B cell (primary cell): Measurements from ENCODE around the gene NEAT1. TPM values are rescaled to one million over a fixed set of nuclear protein-coding genes. Genes with fewer than 3 reads are reported as not detected.

Experiments
- ATAC-seq: fragments of 200-7000 bp; cut with Tn5 transposase; one replicate; pipeline ENCODE4 v1.10.0; 2021; ENCODE audit warnings: low read depth, mild to moderate bottlenecking, moderate number of reproducible peaks, moderate library complexity
- CTCF ChIA-PET: fragments of 350-600 bp; sonication (Branson Sonifier 250); formaldehyde crosslinking; loops from one replicate; lab custom pipeline; 2021; ENCODE audit warnings: antibody characterized with exemption, inconsistent platforms; lab: Charles Lee
- POLR2A ChIA-PET: fragments of 350-600 bp; sonication (Branson Sonifier 250); formaldehyde crosslinking; loops from one replicate; lab custom pipeline; 2021; ENCODE audit warnings: antibody characterized with exemption; lab: Charles Lee
- DNase-seq: peaks from one replicate; pipeline ENCODE4 v3.0.0; 2013
- H2AFZ ChIP-seq: 2 replicates; pipeline ENCODE4 v1.6.1; 2012; ENCODE audit warnings: mild to moderate bottlenecking, low read depth, low read length; ENCODE audit not compliant: insufficient read depth, poor library complexity, severe bottlenecking
- H3K27ac ChIP-seq, 2 donors: 1 replicate in 1 of 2; 2 replicates in 1 of 2; pipeline ENCODE4 v1.5.1; 2012 to 2013; ENCODE audit warnings: low read length in 2 of 2, mild to moderate bottlenecking in 2 of 2, moderate library complexity in 1 of 2
- H3K27me3 ChIP-seq, 4 experiments: fragments of 200-600 bp in 1 of 4; sonication (generic) in 1 of 4; replicated peaks in 1 of 4; 1 replicate in 2 of 4; 2 replicates in 2 of 4; pipeline versions ENCODE4 v1.6.1 to v1.7.0; 2013 to 2016; ENCODE audit warnings: low read length in 3 of 4, mild to moderate bottlenecking in 2 of 4, mixed read lengths in 1 of 4, moderate library complexity in 1 of 4; ENCODE audit not compliant: insufficient read depth in 4 of 4, control insufficient read depth in 3 of 4; ENCODE audit errors: control extremely low read depth in 1 of 4
- H3K36me3 ChIP-seq, 2 experiments: replicated peaks in 1 of 2; 1 replicate in 1 of 2; 2 replicates in 1 of 2; pipeline versions ENCODE4 v1.6.1 to v1.7.1; 2013; ENCODE audit warnings: low read length in 1 of 2; ENCODE audit not compliant: insufficient read depth in 2 of 2, control insufficient read depth in 1 of 2; ENCODE audit errors: control extremely low read depth in 1 of 2, extremely low read depth in 1 of 2
- H3K4me1 ChIP-seq, 2 donors: fragments of 200-600 bp in 1 of 2; sonication (generic) in 1 of 2; 1 replicate in 1 of 2; 2 replicates in 1 of 2; pipeline versions ENCODE4 v1.5.1 to v1.6.1; 2013 to 2017; ENCODE audit warnings: low read length in 2 of 2; ENCODE audit not compliant: control insufficient read depth in 2 of 2, insufficient read depth in 2 of 2
- H3K4me2 ChIP-seq: replicated peaks from 2 replicates; pipeline ENCODE3; 2012; ENCODE audit warnings: mild to moderate bottlenecking, low read depth, low read length; ENCODE audit not compliant: poor library complexity, severe bottlenecking
- H3K4me3 ChIP-seq, 5 experiments: fragments of 200-600 bp in 1 of 5; sonication (generic) in 1 of 5; 1 replicate in 3 of 5; 2 replicates in 2 of 5; pipeline versions ENCODE4 v1.5.1 to v1.7.0; 2011 to 2016; ENCODE audit warnings: low read length in 4 of 5, mild to moderate bottlenecking in 4 of 5, low read depth in 2 of 5, control low read depth in 1 of 5, moderate library complexity in 1 of 5; ENCODE audit not compliant: insufficient read depth in 1 of 5; ENCODE audit errors: control extremely low read depth in 1 of 5, extremely low read depth in 1 of 5
- H3K79me2 ChIP-seq: fragments of 200-600 bp; sonication (generic); one replicate; pipeline ENCODE4 v1.6.0; 2016; ENCODE audit warnings: low read length; ENCODE audit not compliant: control insufficient read depth, insufficient read depth
- H3K9ac ChIP-seq: fragments of 200-600 bp; sonication (generic); 2 replicates; pipeline ENCODE4 v1.6.1; 2017; ENCODE audit warnings: mild to moderate bottlenecking, low read length, moderate library complexity
- H3K9me3 ChIP-seq, 3 donors: one replicate each; pipeline versions ENCODE4 v1.6.1 to v1.7.1; 2013; ENCODE audit warnings: low read length in 2 of 3; ENCODE audit not compliant: control insufficient read depth in 2 of 3, insufficient read depth in 1 of 3; ENCODE audit errors: control extremely low read depth in 1 of 3
- H4K20me1 ChIP-seq: 2 replicates; pipeline ENCODE4 v1.6.0; 2012; ENCODE audit warnings: mild to moderate bottlenecking, low read length; ENCODE audit not compliant: insufficient read depth, control insufficient read depth, poor library complexity, severe bottlenecking
- H3K27ac Mint-ChIP-seq: one replicate; pipeline ENCODE4 v1.8.0; 2021; ENCODE audit warnings: mixed read lengths
- H3K27me3 Mint-ChIP-seq: one replicate; pipeline ENCODE4 v1.8.0; 2021; ENCODE audit warnings: mixed read lengths
- H3K4me1 Mint-ChIP-seq: one replicate; pipeline ENCODE4 v1.8.0; 2021; ENCODE audit warnings: mixed read lengths
- H3K4me3 Mint-ChIP-seq: one replicate; pipeline ENCODE4 v1.8.0; 2021; ENCODE audit warnings: mixed read lengths
- H3K9me3 Mint-ChIP-seq: one replicate; pipeline ENCODE4 v1.8.0; 2022; ENCODE audit warnings: mixed read lengths; ENCODE audit not compliant: insufficient read depth
- EZH2 ChIP-seq: IDR thresholded peaks from 2 replicates; pipeline ENCODE4 v1.6.1; 2012; ENCODE audit warnings: borderline replicate concordance, low read depth, mild to moderate bottlenecking, moderate library complexity, low read length; ENCODE audit not compliant: insufficient read depth, poor library complexity, severe bottlenecking
- WGBS: methylation state at CpG from one replicate; pipeline ENCODE4 v1.1.5; 2013; ENCODE audit warnings: missing lambda C conversion rate; ENCODE audit not compliant: insufficient coverage; 5-methylcytosine and 5-hydroxymethylcytosine counted together
- intact Hi-C: fragments of 100-400 bp; cut with micrococcal nuclease; formaldehyde crosslinking; loops from one replicate; pipeline ENCODE4 v1.10.0; 2022
- polyA plus RNA-seq: library from polyadenylated mRNA; depleted of rRNA; stranded (reverse); fragments of >200 nt; gene quantifications from 2 replicates; pipeline ENCODE4 v1.2.3, GENCODE V29; 2012
- total RNA-seq, 2 donors: library from RNA; stranded (reverse); fragments of 120-200 nt in 1 of 2; gene quantifications; 1 replicate in 1 of 2; 2 replicates in 1 of 2; pipeline versions ENCODE4 v1.2.3 to v1.2.4, GENCODE V29; 2013 to 2022
- TF ChIP-seq, protein P1 (sequence below): fragments of 200-600 bp; IDR thresholded peaks from one replicate; pipeline ENCODE4 v1.8.0; 2022; ENCODE audit warnings: antibody characterized with exemption, mild to moderate bottlenecking

The NEAT1 gene
- total and polyA plus RNA-seq, 2 donors (not counting 1 experiment from before 2014, with no cell fraction given): 66.7 to 1,642 TPM

DNA sequence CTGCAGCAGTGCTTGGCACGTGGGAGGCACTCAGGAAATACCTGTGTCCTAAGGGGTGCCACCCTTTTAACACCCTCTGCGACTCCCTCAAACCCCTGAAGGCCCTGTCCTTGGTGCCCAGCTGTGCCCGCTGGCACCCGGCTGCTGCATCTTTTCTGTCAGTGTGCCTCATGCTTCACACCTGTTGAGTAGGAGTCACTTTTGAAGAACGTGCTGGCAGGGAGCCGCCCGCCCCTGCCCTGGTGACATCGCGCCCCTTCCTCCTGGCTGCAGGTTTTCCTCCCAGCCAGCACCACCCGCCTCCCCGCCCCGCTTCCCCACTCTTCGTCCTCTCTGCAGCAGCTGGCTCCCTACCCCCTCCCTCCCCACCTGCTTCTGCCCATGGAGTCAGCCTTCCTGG is 18.4 kb upstream of the NEAT1 start:
- H3K27ac Mint-ChIP-seq: peak overlapping the region; percentile 96
- Histone ChIP-seq H3K4me3 (peak overlapping the region in 1 of 5 experiments; percentile 22), H2AFZ (no peak overlapping the region), H3K27ac (peak overlapping the region; percentile 81 to 86), H3K79me2 (peaks cover 14% of the 10 kb centered on the region), H3K36me3 (peaks cover 0 to 44% of the 10 kb centered on the region in 2 experiments), H3K9ac (peak overlapping the region; percentile 27), H3K27me3 (no peaks in the 10 kb centered on the region), H4K20me1 (no peaks in the 10 kb centered on the region), H3K4me2 (peak overlapping the region; percentile 70), H3K4me1 (peaks cover 39 to 62% of the 10 kb centered on the region in 2 donors), H3K9me3 (no peaks in the 10 kb centered on the region)
- POLR2A ChIA-PET: interaction anchor here (0.5 to 3.1 kb wide), 17 partner anchors 11 to 307 kb away, joined by 3 to 32 read pairs (median 4); partner anchors contain the start of genes FAM89B, FRMD8, MALAT1 and NEAT1
- H3K4me3 Mint-ChIP-seq: peak overlapping the region; percentile 71
- DNase-seq (peak; percentile 47), ATAC-seq (no peak)
- H3K27me3 Mint-ChIP-seq: no peaks in the 10 kb centered on the region
- WGBS: 11% methylated on average over 13 of the region's 13 CpGs
- H3K4me1 Mint-ChIP-seq: peaks cover 44% of the 10 kb centered on the region
- no peaks in the 10 kb centered on the region for H3K9me3 Mint-ChIP-seq
- intact Hi-C loops: no loop called here
- TF ChIP-seq, protein P1, sequence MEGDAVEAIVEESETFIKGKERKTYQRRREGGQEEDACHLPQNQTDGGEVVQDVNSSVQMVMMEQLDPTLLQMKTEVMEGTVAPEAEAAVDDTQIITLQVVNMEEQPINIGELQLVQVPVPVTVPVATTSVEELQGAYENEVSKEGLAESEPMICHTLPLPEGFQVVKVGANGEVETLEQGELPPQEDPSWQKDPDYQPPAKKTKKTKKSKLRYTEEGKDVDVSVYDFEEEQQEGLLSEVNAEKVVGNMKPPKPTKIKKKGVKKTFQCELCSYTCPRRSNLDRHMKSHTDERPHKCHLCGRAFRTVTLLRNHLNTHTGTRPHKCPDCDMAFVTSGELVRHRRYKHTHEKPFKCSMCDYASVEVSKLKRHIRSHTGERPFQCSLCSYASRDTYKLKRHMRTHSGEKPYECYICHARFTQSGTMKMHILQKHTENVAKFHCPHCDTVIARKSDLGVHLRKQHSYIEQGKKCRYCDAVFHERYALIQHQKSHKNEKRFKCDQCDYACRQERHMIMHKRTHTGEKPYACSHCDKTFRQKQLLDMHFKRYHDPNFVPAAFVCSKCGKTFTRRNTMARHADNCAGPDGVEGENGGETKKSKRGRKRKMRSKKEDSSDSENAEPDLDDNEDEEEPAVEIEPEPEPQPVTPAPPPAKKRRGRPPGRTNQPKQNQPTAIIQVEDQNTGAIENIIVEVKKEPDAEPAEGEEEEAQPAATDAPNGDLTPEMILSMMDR: no peak
- TF ChIP-seq EZH2: no peak
- CTCF ChIA-PET: interaction anchor here (0.7 to 8.0 kb wide), 5 partner anchors 13 to 167 kb away, joined by 3 to 66 read pairs (median 3); no protein-coding TSS in a partner anchor

DNA sequence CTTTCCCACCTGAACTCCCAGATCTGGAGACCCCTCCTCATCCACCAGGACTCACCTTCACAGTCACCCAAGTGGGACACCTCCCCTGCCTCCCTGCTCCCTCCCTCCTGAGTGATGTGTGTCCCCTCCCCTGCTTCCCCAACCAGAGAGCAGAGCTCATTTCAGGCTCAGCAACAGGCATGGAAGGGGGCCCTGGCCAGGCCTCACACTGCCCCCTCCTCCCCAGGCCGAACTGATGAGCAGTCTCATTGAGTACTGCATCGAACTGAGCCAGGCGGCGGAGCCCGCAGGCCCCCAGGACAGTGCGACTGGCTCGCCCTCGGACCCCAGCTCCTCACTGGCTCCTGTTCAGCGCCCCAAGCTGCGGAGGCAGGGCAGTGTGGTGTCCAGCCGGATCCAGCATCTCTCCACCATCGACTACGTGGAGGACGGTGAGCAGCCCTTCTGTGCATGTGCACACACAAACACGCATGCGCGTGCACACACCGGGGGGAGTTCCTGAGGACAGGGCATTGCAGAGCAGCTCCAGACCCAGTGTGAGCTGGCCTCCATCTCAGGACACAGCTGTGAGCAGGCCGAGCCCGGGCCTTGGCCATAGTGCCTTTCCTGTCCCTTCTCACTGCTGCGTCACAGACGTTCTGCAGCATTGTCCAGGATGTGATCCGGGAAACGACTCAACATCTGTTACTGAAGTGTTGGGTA is 17.8 kb upstream of the NEAT1 start:
- Histone ChIP-seq H3K27me3 (no peaks in the 10 kb centered on the region), H3K27ac (peak overlapping the region; percentile 81 to 86), H3K4me1 (peaks cover 39 to 65% of the 10 kb centered on the region in 2 donors), H3K79me2 (peaks cover 16% of the 10 kb centered on the region), H3K36me3 (peaks cover 3 to 44% of the 10 kb centered on the region in 2 experiments), H4K20me1 (no peaks in the 10 kb centered on the region), H3K4me3 (no peak overlapping the region), H3K4me2 (peak overlapping the region; percentile 70), H2AFZ (no peak overlapping the region), H3K9me3 (no peaks in the 10 kb centered on the region), H3K9ac (no peak overlapping the region)
- Mint-ChIP-seq H3K4me1 (peaks cover 45% of the 10 kb centered on the region), H3K9me3 (no peaks in the 10 kb centered on the region), H3K27ac (peak overlapping the region; percentile 96), H3K27me3 (no peaks in the 10 kb centered on the region), H3K4me3 (peak overlapping the region; percentile 71)
- POLR2A ChIA-PET: interaction anchor here (0.5 to 2.8 kb wide), 9 partner anchors 13 to 103 kb away, joined by 3 to 15 read pairs (median 4); partner anchors contain the start of gene MALAT1
- no peak for TF ChIP-seq EZH2
- TF ChIP-seq, protein P1: no peak
- WGBS: 90% methylated on average over 24 of the region's 24 CpGs
- no peak for ATAC-seq
- intact Hi-C loops: no loop called here
- no peak for DNase-seq
- CTCF ChIA-PET: interaction anchor here (0.7 to 8.0 kb wide), 3 partner anchors 12 to 167 kb away, joined by 3 to 66 read pairs (median 3); no protein-coding TSS in a partner anchor
